Smooth muscle cell (in vitro differentiated cells): Measurements from ENCODE around the gene PARD3. TPM values are rescaled to one million over a fixed set of nuclear protein-coding genes. Genes with fewer than 3 reads are reported as not detected.
A peak's percentile ranks its signal among the peaks of the same experiment; 100 is the strongest.

Source experiments
- DNase-seq: peaks from one replicate; lab custom pipeline; 2025; ENCODE audit not compliant: unreplicated experiment; lab: John Stamatoyannopoulos, UW
- H2AFZ ChIP-seq: fragments of 200-600 bp; sonication (generic); 2 replicates; pipeline ENCODE4 v1.6.0; 2016; ENCODE audit warnings: antibody characterized with exemption, low read depth, mild to moderate bottlenecking
- H3F3A ChIP-seq: fragments of 200-600 bp; sonication (generic); 2 replicates; pipeline ENCODE4 v1.6.0; 2017; ENCODE audit warnings: antibody characterized with exemption, low read depth
- H3K27ac ChIP-seq: fragments of 200-600 bp; sonication (generic); 2 replicates; pipeline ENCODE4 v1.5.1; 2016; ENCODE audit warnings: low read depth, mild to moderate bottlenecking
- H3K27me3 ChIP-seq: fragments of 200-600 bp; sonication (generic); 2 replicates; pipeline ENCODE4 v1.6.1; 2016; ENCODE audit warnings: low read depth, mild to moderate bottlenecking
- H3K36me3 ChIP-seq: fragments of 200-600 bp; sonication (generic); 2 replicates; pipeline ENCODE4 v1.5.1; 2016; ENCODE audit warnings: low read depth
- H3K4me1 ChIP-seq: fragments of 200-600 bp; sonication (generic); 2 replicates; pipeline ENCODE4 v1.5.1; 2016; ENCODE audit warnings: low read depth
- H3K4me2 ChIP-seq: fragments of 200-600 bp; sonication (generic); 2 replicates; pipeline ENCODE4 v1.6.0; 2016; ENCODE audit warnings: mild to moderate bottlenecking
- H3K4me3 ChIP-seq: fragments of 200-600 bp; sonication (generic); 2 replicates; pipeline ENCODE4 v1.5.1; 2016; ENCODE audit warnings: mild to moderate bottlenecking
- H3K79me2 ChIP-seq: fragments of 200-600 bp; sonication (generic); 2 replicates; pipeline ENCODE4 v1.6.0; 2016; ENCODE audit warnings: low read depth, mild to moderate bottlenecking
- H3K9ac ChIP-seq: fragments of 200-600 bp; sonication (generic); 2 replicates; pipeline ENCODE4 v1.6.0; 2016; ENCODE audit warnings: low read depth
- H3K9me3 ChIP-seq: fragments of 200-600 bp; sonication (generic); replicated peaks from 2 replicates; pipeline ENCODE4 v1.5.1; 2016; ENCODE audit warnings: low read depth
- H4K20me1 ChIP-seq: fragments of 200-600 bp; sonication (generic); 2 replicates; pipeline ENCODE4 v1.6.0; 2016; ENCODE audit warnings: low read depth
- CTCF ChIP-seq: fragments of 200-600 bp; sonication (generic); IDR thresholded peaks from 2 replicates; pipeline ENCODE4 v1.5.1; 2017; ENCODE audit warnings: borderline replicate concordance, mild to moderate bottlenecking, antibody characterized with exemption; ENCODE audit not compliant: insufficient read depth, poor library complexity, severe bottlenecking
- WGBS: methylation state at CpG from one replicate; pipeline ENCODE4 v1.1.7; 2016; ENCODE audit warnings: low lambda C conversion rate; 5-methylcytosine and 5-hydroxymethylcytosine counted together
- polyA plus RNA-seq: library from polyadenylated mRNA; unstranded; fragments of >200 nt; fragmentation: Nextera tagmentation; extraction: Ambion mirVana; gene quantifications from 2 replicates; pipeline ENCODE4 v1.2.1, GENCODE V29; 2016
- total RNA-seq: library from RNA; depleted of rRNA; stranded (reverse); fragments of >200 nt; gene quantifications from 2 replicates; pipeline ENCODE4 v1.2.3, GENCODE V29; 2014

PARD3 gene
- total and polyA plus RNA-seq, 2 experiments from 2014 or later = 17.5 to 26.0 TPM

GRCh38 chr10:34780818-34781380 is 34.2 kb downstream of the PARD3 start:
- Histone ChIP-seq H2AFZ (no peak overlapping the region), H4K20me1 (peaks cover 75% of the 10 kb centered on the region), H3K27ac (peak overlapping the region; percentile 45), H3K4me1 (peaks cover 3% of the 10 kb centered on the region), H3K79me2 (peaks cover 46% of the 10 kb centered on the region), H3K27me3 (no peaks in the 10 kb centered on the region), H3F3A (peaks cover 7% of the 10 kb centered on the region), H3K4me2 (peak overlapping the region; percentile 69), H3K36me3 (no peaks in the 10 kb centered on the region), H3K4me3 (peak overlapping the region; percentile 25), H3K9ac (no peak overlapping the region), H3K9me3 (no peaks in the 10 kb centered on the region)
- 13% methylated on average over 11 of the region's 11 CpGs for WGBS
- no peak for TF ChIP-seq CTCF
- DNase-seq = no peak

- no peaks in the 10 kb centered on the region for H3K27me3 ChIP-seq
- no peak overlapping the region for H3K4me2 ChIP-seq
- H3K79me2 ChIP-seq = peaks cover 48% of the 10 kb centered on the region
- 87% methylated on average over 3 of the region's 3 CpGs for WGBS
- H3K9me3 ChIP-seq = no peaks in the 10 kb centered on the region
- no peak for DNase-seq
- H3K4me3 ChIP-seq = no peak overlapping the region
- TF ChIP-seq CTCF = no peak
- H3K9ac ChIP-seq = no peak overlapping the region
- peaks cover 7% of the 10 kb centered on the region for H3F3A ChIP-seq
- peaks cover 89% of the 10 kb centered on the region for H4K20me1 ChIP-seq
- H3K36me3 ChIP-seq = no peaks in the 10 kb centered on the region
- no peak overlapping the region for H2AFZ ChIP-seq
- no peak overlapping the region for H3K27ac ChIP-seq
- peaks cover 3% of the 10 kb centered on the region for H3K4me1 ChIP-seq
These were observed 36.9 kb downstream of the PARD3 start for GRCh38 chr10:34778237-34778636.

- no peak for DNase-seq
- no peak overlapping the region for H3K9ac ChIP-seq
- no peaks in the 10 kb centered on the region for H3K9me3 ChIP-seq
- no peak overlapping the region for H2AFZ ChIP-seq
- H3K36me3 ChIP-seq = no peaks in the 10 kb centered on the region
- no peak overlapping the region for H3K4me3 ChIP-seq
- peak overlapping the region; percentile 6 for H3K4me2 ChIP-seq
- H4K20me1 ChIP-seq = peaks cover 91% of the 10 kb centered on the region
- no peaks in the 10 kb centered on the region for H3K27me3 ChIP-seq
- peaks cover 54% of the 10 kb centered on the region for H3K79me2 ChIP-seq
- no peak overlapping the region for H3K27ac ChIP-seq
- no peak for TF ChIP-seq CTCF
- H3F3A ChIP-seq = peaks cover 6% of the 10 kb centered on the region
- WGBS = 65% methylated on average over 2 of the region's 2 CpGs
- no peaks in the 10 kb centered on the region for H3K4me1 ChIP-seq
These were observed 38.9 kb downstream of the PARD3 start for GRCh38 chr10:34776090-34776690.

DNA sequence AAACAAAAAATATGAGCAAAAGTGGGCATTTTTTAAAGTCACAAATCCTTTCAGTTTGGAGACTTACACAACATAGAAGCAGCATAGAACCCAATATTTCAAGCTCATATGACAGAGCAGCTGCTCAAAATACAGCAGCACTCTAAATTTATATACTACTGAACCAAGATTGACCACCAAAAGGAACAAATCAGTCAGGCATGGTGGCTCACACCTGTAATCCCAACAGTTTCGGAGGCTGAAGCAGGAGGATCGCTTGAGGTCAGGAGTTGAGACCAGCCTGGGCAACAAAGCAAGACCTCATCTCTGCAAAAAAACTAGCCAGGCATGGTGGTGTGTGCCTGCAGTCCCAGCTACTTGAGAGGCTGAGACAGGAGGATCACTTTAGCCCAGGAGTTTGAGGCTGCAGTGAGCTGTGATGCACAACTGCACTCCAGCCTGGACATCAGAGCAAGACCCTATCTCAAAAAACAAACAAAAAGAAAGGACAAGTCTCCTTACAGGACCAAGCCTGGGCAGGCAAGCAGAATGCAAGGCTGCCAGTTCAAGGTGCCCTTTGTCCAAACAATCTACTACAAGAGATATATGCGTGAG is 40.0 kb downstream of the PARD3 start:
- Histone ChIP-seq H2AFZ (no peak overlapping the region), H3K4me2 (no peak overlapping the region), H3K79me2 (peaks cover 60% of the 10 kb centered on the region), H3F3A (no peaks in the 10 kb centered on the region), H3K27ac (no peak overlapping the region), H3K27me3 (no peaks in the 10 kb centered on the region), H3K9me3 (no peaks in the 10 kb centered on the region), H4K20me1 (peaks cover 91% of the 10 kb centered on the region), H3K4me3 (no peak overlapping the region), H3K36me3 (no peaks in the 10 kb centered on the region), H3K4me1 (no peaks in the 10 kb centered on the region), H3K9ac (no peak overlapping the region)
- 98% methylated on average over 3 of the region's 3 CpGs for WGBS
- no peak for TF ChIP-seq CTCF
- no peak for DNase-seq
